Body of pancreas (tissue), 4 donors: ENCODE measurements around the gene TBC1D10A. TPM values are rescaled to one million over a fixed set of nuclear protein-coding genes. Genes with fewer than 3 reads are reported as not detected.

Experiments used
- ATAC-seq: fragments of 150-250 bp; one replicate; pipeline ENCODE4 v1.9.1; 2016
- DNase-seq, 4 donors: peaks; one replicate each; pipeline ENCODE4 v3.0.0-alpha.2; 2019
- H3K27ac ChIP-seq, 4 donors: fragments of 200-600 bp; sonication (generic); 1 replicate in 3 of 4; 2 replicates in 1 of 4; pipeline versions ENCODE4 v1.5.1 to v1.6.1; 2016 to 2019; ENCODE audit warnings: mild to moderate bottlenecking in 1 of 4, mixed read lengths in 1 of 4, moderate library complexity in 1 of 4
- H3K27me3 ChIP-seq, 2 donors: fragments of 200-600 bp; sonication (generic); one replicate each; pipeline ENCODE4 v1.6.0; 2016; ENCODE audit warnings: mild to moderate bottlenecking in 1 of 2
- H3K36me3 ChIP-seq, 2 donors: fragments of 200-600 bp; sonication (generic); replicated peaks in 1 of 2; 2 replicates each; pipeline ENCODE4 v1.5.1; 2016; ENCODE audit warnings: low read depth in 2 of 2; ENCODE audit not compliant: insufficient read depth in 1 of 2
- H3K4me1 ChIP-seq: fragments of 200-600 bp; sonication (generic); one replicate; pipeline ENCODE4 v1.6.0; 2016
- H3K4me3 ChIP-seq, 2 donors: fragments of 200-600 bp; sonication (generic); 1 replicate in 1 of 2; 2 replicates in 1 of 2; pipeline ENCODE4 v1.5.1; 2016 to 2019
- H3K9me3 ChIP-seq, 3 donors: fragments of 200-600 bp; sonication (generic); 1 replicate in 2 of 3; 2 replicates in 1 of 3; pipeline ENCODE4 v1.5.1; 2016
- POLR2A ChIP-seq, 3 donors: fragments of 450-650 bp; IDR thresholded peaks; one replicate each; pipeline ENCODE4 v1.6.1; 2016; ENCODE audit warnings: antibody characterized with exemption in 3 of 3, mild to moderate bottlenecking in 2 of 3
- WGBS, 2 donors: methylation state at CpG; one replicate each; pipeline ENCODE4 v1.1.5; 2017; 5-methylcytosine and 5-hydroxymethylcytosine counted together
- intact Hi-C: fragments of 100-400 bp; cut with DNase I; formaldehyde crosslinking; loops from one replicate; pipeline ENCODE4 v1.15.1; 2023
- total RNA-seq, 2 donors: library from RNA; depleted of rRNA; stranded (reverse); fragments of >200 nt; gene quantifications; one replicate each; pipeline ENCODE4 v1.1.0, GENCODE V29; 2016
- TF ChIP-seq, protein P1 (sequence below), 7 experiments: fragments of 450-650 bp in 4 of 7; fragments of 200-600 bp in 3 of 7; sonication (generic) in 3 of 7; IDR thresholded peaks; one replicate each; pipeline ENCODE4 v1.5.1; 2016 to 2019; ENCODE audit warnings: antibody characterized with exemption in 7 of 7

Gene TBC1D10A
- total RNA-seq, 2 donors from 2014 or later = 4.3 to 15.0 TPM

DNA sequence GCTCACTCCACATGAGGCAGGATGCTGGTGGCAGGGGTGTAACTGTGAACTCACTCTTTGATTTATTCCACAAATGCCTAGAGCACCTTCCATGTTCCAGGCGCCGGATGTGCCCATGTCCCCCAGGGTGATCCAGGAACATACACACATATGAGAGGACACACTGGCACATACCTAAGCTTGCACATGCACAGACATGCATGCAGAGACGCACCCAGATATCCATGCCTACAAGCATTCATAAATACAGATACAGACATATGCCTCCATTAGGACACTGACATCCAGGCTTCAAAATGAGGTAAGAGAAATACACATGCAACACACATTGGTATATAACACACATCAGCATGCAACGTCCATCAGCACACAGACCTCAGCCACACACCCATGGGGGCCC, 64.6 kb downstream of the TBC1D10A start:
- Histone ChIP-seq H3K27ac (no peak overlapping the region), H3K9me3 (no peaks in the 10 kb centered on the region), H3K36me3 (no peaks in the 10 kb centered on the region), H3K4me1 (peaks cover 5% of the 10 kb centered on the region), H3K4me3 (no peak overlapping the region), H3K27me3 (no peaks in the 10 kb centered on the region)
- TF ChIP-seq, protein P1, sequence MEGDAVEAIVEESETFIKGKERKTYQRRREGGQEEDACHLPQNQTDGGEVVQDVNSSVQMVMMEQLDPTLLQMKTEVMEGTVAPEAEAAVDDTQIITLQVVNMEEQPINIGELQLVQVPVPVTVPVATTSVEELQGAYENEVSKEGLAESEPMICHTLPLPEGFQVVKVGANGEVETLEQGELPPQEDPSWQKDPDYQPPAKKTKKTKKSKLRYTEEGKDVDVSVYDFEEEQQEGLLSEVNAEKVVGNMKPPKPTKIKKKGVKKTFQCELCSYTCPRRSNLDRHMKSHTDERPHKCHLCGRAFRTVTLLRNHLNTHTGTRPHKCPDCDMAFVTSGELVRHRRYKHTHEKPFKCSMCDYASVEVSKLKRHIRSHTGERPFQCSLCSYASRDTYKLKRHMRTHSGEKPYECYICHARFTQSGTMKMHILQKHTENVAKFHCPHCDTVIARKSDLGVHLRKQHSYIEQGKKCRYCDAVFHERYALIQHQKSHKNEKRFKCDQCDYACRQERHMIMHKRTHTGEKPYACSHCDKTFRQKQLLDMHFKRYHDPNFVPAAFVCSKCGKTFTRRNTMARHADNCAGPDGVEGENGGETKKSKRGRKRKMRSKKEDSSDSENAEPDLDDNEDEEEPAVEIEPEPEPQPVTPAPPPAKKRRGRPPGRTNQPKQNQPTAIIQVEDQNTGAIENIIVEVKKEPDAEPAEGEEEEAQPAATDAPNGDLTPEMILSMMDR (IDR thresholded peaks at IDR 0.05) = no peak
- TF ChIP-seq POLR2A (IDR thresholded peaks at IDR 0.05) = no peak
- intact Hi-C loops = no loop called here
- no peak for ATAC-seq
- DNase-seq = no peak
- 72 to 93% methylated on average over 4 of the region's 4 CpGs for whole genome bisulfite sequencing, 2 donors

DNA sequence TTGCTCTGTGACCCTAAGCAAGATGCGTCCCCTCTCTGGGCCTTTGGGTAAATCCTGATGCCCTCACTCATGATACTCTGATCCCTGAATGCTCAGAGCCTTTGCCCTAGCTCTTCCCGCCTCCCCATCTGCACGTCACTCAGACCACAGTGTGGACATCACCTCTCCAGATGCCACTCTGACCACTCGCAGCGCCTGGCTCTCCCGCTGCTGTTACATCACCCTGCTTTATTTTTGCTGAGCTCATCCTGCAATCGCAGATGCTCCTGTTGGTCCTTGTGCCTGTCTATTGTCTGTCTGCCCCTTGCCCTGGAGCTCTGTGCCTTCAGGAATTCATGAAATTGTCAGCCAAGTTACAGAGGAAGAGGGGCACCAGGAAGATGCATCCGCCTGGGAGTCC, 65.6 kb downstream of the TBC1D10A start:
- intact Hi-C loops = loop anchor here (2.0 kb wide), 1 partner anchor 128 kb away; no protein-coding TSS in a partner anchor
- ATAC-seq = no peak
- H3K27ac ChIP-seq = no peak overlapping the region
- H3K9me3 ChIP-seq = no peaks in the 10 kb centered on the region
- no peaks in the 10 kb centered on the region for H3K27me3 ChIP-seq
- no peak overlapping the region for H3K4me3 ChIP-seq
- H3K4me1 ChIP-seq = peaks cover 9% of the 10 kb centered on the region
- no peaks in the 10 kb centered on the region for H3K36me3 ChIP-seq
- no peak for DNase-seq
- 60 to 61% methylated on average over 8 of the region's 8 CpGs for WGBS, 2 donors
- no peak for TF ChIP-seq POLR2A (IDR thresholded peaks at IDR 0.05)
- TF ChIP-seq, protein P1 (IDR thresholded peaks at IDR 0.05) = no peak

DNA sequence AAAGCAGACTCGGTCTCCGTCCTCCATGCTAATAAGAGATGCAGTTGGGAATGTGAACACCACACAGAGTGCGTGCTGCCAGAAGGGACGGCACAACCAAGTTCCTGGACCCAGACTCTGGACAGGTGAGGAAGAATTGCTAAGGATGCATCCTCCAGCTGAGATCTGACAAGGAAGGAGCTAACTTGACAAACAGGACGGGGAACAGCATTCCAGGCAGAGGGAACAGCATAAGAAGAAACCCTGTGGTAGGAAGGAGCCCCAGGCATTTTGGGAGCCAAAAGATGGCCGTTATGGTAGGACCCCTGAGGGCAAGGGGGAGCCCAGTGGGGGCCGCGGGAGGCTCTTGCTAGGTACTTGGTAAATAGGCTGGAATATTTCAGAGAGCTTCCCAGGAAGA, 66.1 kb downstream of the TBC1D10A start:
- Histone ChIP-seq H3K27me3 (no peaks in the 10 kb centered on the region), H3K9me3 (no peaks in the 10 kb centered on the region), H3K4me3 (no peak overlapping the region), H3K27ac (no peak overlapping the region), H3K36me3 (no peaks in the 10 kb centered on the region), H3K4me1 (peaks cover 13% of the 10 kb centered on the region)
- intact Hi-C loops = loop anchor here (2.0 kb wide), 1 partner anchor 128 kb away; no protein-coding TSS in a partner anchor
- TF ChIP-seq POLR2A (IDR thresholded peaks at IDR 0.05) = no peak
- TF ChIP-seq, protein P1 (IDR thresholded peaks at IDR 0.05) = no peak
- 68 to 77% methylated on average over 6 to 8 of the region's 8 CpGs for WGBS, 2 donors
- DNase-seq = no peak
- ATAC-seq = no peak

- no peak for DNase-seq
- intact Hi-C loops = loop anchor here (2.0 kb wide), 1 partner anchor 129 kb away; no protein-coding TSS in a partner anchor
- no peak overlapping the region for H3K27ac ChIP-seq
Measured at GRCh38 chr22:30260276-30260675, 66.5 kb downstream of the TBC1D10A start.

DNA sequence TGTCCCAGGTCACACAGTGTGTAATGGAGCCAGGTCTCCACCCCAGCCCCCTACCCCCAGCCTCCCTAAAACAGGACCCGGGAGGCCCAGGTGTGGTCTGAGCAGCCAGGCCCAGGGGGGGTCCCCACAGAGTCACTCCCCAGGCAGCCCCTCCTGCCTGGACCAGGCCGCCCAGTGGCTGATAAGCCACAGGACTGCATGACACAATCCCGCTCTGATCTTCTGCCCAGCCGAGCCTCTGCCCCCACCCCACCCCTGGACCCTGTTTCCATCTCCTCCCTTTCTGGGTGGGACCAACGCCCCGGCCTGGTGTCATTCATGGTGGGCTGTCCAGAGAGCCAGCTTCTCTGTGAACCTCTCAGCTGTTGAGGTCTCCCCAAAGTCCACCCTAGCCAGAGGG, 72.4 kb downstream of the TBC1D10A start:
- intact Hi-C loops = no loop called here
- no peak for TF ChIP-seq POLR2A (IDR thresholded peaks at IDR 0.05)
- TF ChIP-seq, protein P1 (IDR thresholded peaks at IDR 0.05) = no peak

More at GRCh38 chr22:30260276-30260675, 66.5 kb downstream of the TBC1D10A start:
- peaks cover 14% of the 10 kb centered on the region for H3K4me1 ChIP-seq
- 85 to 93% methylated on average over 4 to 11 of the region's 11 CpGs for WGBS, 2 donors
- TF ChIP-seq, protein P1 (IDR thresholded peaks at IDR 0.05) = no peak
- TF ChIP-seq POLR2A (IDR thresholded peaks at IDR 0.05) = no peak
- no peaks in the 10 kb centered on the region for H3K36me3 ChIP-seq
- no peaks in the 10 kb centered on the region for H3K9me3 ChIP-seq
- no peak overlapping the region for H3K4me3 ChIP-seq
- H3K27me3 ChIP-seq = no peaks in the 10 kb centered on the region
- no peak for ATAC-seq

More for the DNA sequence above, 72.4 kb downstream of the TBC1D10A start:
- Histone ChIP-seq H3K27ac (no peak overlapping the region), H3K4me3 (no peak overlapping the region), H3K4me1 (peaks cover 22% of the 10 kb centered on the region), H3K9me3 (no peaks in the 10 kb centered on the region), H3K36me3 (no peaks in the 10 kb centered on the region), H3K27me3 (no peaks in the 10 kb centered on the region)
- no peak for DNase-seq
- WGBS, 2 donors = 85% methylated on average over 5 of the region's 6 CpGs; no CpG with 5 or more reads in 1 of the 2 donors
- no peak for ATAC-seq
